ENCODE data around the gene ZNF438. TPM values are rescaled to one million over a fixed set of nuclear protein-coding genes. Genes with fewer than 3 reads are reported as not detected.
"Not testable (repeated sequence)": the region's sequence is repeated elsewhere in the genome, so short reads cannot be mapped to it uniquely, and the experiment has no call there.

Gene ZNF438
- total and polyA plus RNA-seq, 2 donors (not counting 1 experiment from before 2014, with no cell fraction given) = 4.7 to 6.6 TPM

- Histone ChIP-seq H3K27me3 (ENCODE audit: control insufficient read depth, insufficient read depth, low read length) (no peaks in the 10 kb centered on the region), H2AFZ (ENCODE audit: low read length) (no peak overlapping the region), H3K79me2 (ENCODE audit: control insufficient read depth, insufficient read depth, low read length) (no peaks in the 10 kb centered on the region), H3K9me3 (ENCODE audit: control insufficient read depth, insufficient read depth, low read depth, low read length) (no peaks in the 10 kb centered on the region), H3K4me3 (replicated peaks in 1 of 4; ENCODE audit: control extremely low read depth in 1 of 4, insufficient read depth in 1 of 4, low read depth in 3 of 4, low read length in 4 of 4) (no peak overlapping the region), H3K4me1 (ENCODE audit: control insufficient read depth, extremely low read depth, insufficient read depth, low read length) (no peaks in the 10 kb centered on the region), H3K4me2 (ENCODE audit: extremely low read depth, insufficient read depth, low read length) (no peak overlapping the region), H3K36me3 (ENCODE audit: control insufficient read depth, insufficient read depth, low read length) (no peaks in the 10 kb centered on the region), H3K9ac (ENCODE audit: insufficient read depth, low read length) (no peak overlapping the region), H3K27ac (ENCODE audit: insufficient read depth, low read length) (no peak overlapping the region), H4K20me1 (ENCODE audit: control insufficient read depth, extremely low read depth, insufficient read depth, low read length) (no peaks in the 10 kb centered on the region)
- TF ChIP-seq EZH2 (IDR thresholded peaks at IDR 0.05; ENCODE audit: low read length, missing control alignments) (no peak), CTCF (conservative IDR thresholded peaks at IDR 0.05 in 1 of 2, IDR thresholded peaks at IDR 0.05 in 1 of 2; ENCODE audit: low read depth in 1 of 2, low read length in 2 of 2) (no peak)
- DNase-seq (ENCODE audit: low read depth in 2 of 2) = no peak
These were observed 96.6 kb downstream of the ZNF438 start for GRCh38 chr10:30935078-30935477.

- Histone ChIP-seq H3K27me3 (ENCODE audit: control insufficient read depth, insufficient read depth, low read length) (no peaks in the 10 kb centered on the region), H3K27ac (ENCODE audit: insufficient read depth, low read length) (no peak overlapping the region), H4K20me1 (ENCODE audit: control insufficient read depth, extremely low read depth, insufficient read depth, low read length) (no peaks in the 10 kb centered on the region), H3K9ac (ENCODE audit: insufficient read depth, low read length) (no peak overlapping the region), H3K9me3 (ENCODE audit: control insufficient read depth, insufficient read depth, low read depth, low read length) (no peaks in the 10 kb centered on the region), H3K4me2 (ENCODE audit: extremely low read depth, insufficient read depth, low read length) (no peak overlapping the region), H3K36me3 (ENCODE audit: control insufficient read depth, insufficient read depth, low read length) (no peaks in the 10 kb centered on the region), H3K79me2 (ENCODE audit: control insufficient read depth, insufficient read depth, low read length) (no peaks in the 10 kb centered on the region), H3K4me1 (ENCODE audit: control insufficient read depth, extremely low read depth, insufficient read depth, low read length) (no peaks in the 10 kb centered on the region), H3K4me3 (replicated peaks in 1 of 4; ENCODE audit: control extremely low read depth in 1 of 4, insufficient read depth in 1 of 4, low read depth in 3 of 4, low read length in 4 of 4) (no peak overlapping the region), H2AFZ (ENCODE audit: low read length) (no peak overlapping the region)
- no peak for DNase-seq (ENCODE audit: low read depth in 2 of 2)
- TF ChIP-seq CTCF (conservative IDR thresholded peaks at IDR 0.05 in 1 of 2, IDR thresholded peaks at IDR 0.05 in 1 of 2; ENCODE audit: low read depth in 1 of 2, low read length in 2 of 2) = no peak
- no peak for TF ChIP-seq EZH2 (IDR thresholded peaks at IDR 0.05; ENCODE audit: low read length, missing control alignments)
These were observed 100.6 kb downstream of the ZNF438 start for GRCh38 chr10:30931094-30931493.

GRCh38 chr10:30929901-30930520, 101.7 kb downstream of the ZNF438 start:
- Histone ChIP-seq H3K4me2 (ENCODE audit: extremely low read depth, insufficient read depth, low read length) (no peak overlapping the region), H2AFZ (ENCODE audit: low read length) (no peak overlapping the region), H3K4me3 (replicated peaks in 1 of 4; ENCODE audit: control extremely low read depth in 1 of 4, insufficient read depth in 1 of 4, low read depth in 3 of 4, low read length in 4 of 4) (no peak overlapping the region), H4K20me1 (ENCODE audit: control insufficient read depth, extremely low read depth, insufficient read depth, low read length) (no peaks in the 10 kb centered on the region), H3K79me2 (ENCODE audit: control insufficient read depth, insufficient read depth, low read length) (no peaks in the 10 kb centered on the region), H3K36me3 (ENCODE audit: control insufficient read depth, insufficient read depth, low read length) (no peaks in the 10 kb centered on the region), H3K4me1 (ENCODE audit: control insufficient read depth, extremely low read depth, insufficient read depth, low read length) (no peaks in the 10 kb centered on the region), H3K9ac (ENCODE audit: insufficient read depth, low read length) (no peak overlapping the region), H3K27me3 (ENCODE audit: control insufficient read depth, insufficient read depth, low read length) (no peaks in the 10 kb centered on the region), H3K9me3 (ENCODE audit: control insufficient read depth, insufficient read depth, low read depth, low read length) (no peaks in the 10 kb centered on the region), H3K27ac (ENCODE audit: insufficient read depth, low read length) (no peak overlapping the region)
- DNase-seq (ENCODE audit: low read depth in 2 of 2) = no peak
- TF ChIP-seq EZH2 (IDR thresholded peaks at IDR 0.05; ENCODE audit: low read length, missing control alignments) = no peak
- TF ChIP-seq CTCF (conservative IDR thresholded peaks at IDR 0.05 in 1 of 2, IDR thresholded peaks at IDR 0.05 in 1 of 2; ENCODE audit: low read depth in 1 of 2, low read length in 2 of 2) = no peak

GRCh38 chr10:30929311-30929729, 102.3 kb downstream of the ZNF438 start:
- H3K36me3 ChIP-seq (ENCODE audit: control insufficient read depth, insufficient read depth, low read length); H3K4me2 ChIP-seq (ENCODE audit: extremely low read depth, insufficient read depth, low read length); H3K9me3 ChIP-seq (ENCODE audit: control insufficient read depth, insufficient read depth, low read depth, low read length); H3K4me3 ChIP-seq (replicated peaks in 1 of 4; ENCODE audit: control extremely low read depth in 1 of 4, insufficient read depth in 1 of 4, low read depth in 3 of 4, low read length in 4 of 4); DNase-seq (ENCODE audit: low read depth in 2 of 2); H3K27ac ChIP-seq (ENCODE audit: insufficient read depth, low read length); H4K20me1 ChIP-seq (ENCODE audit: control insufficient read depth, extremely low read depth, insufficient read depth, low read length); H3K27me3 ChIP-seq (ENCODE audit: control insufficient read depth, insufficient read depth, low read length); H3K4me1 ChIP-seq (ENCODE audit: control insufficient read depth, extremely low read depth, insufficient read depth, low read length); H3K79me2 ChIP-seq (ENCODE audit: control insufficient read depth, insufficient read depth, low read length); H2AFZ ChIP-seq (ENCODE audit: low read length); H3K9ac ChIP-seq (ENCODE audit: insufficient read depth, low read length): not testable (repeated sequence)
